CD4-positive, alpha-beta T cell (primary cell): Measurements from ENCODE around the gene LIMK2. TPM values are rescaled to one million over a fixed set of nuclear protein-coding genes. Genes with fewer than 3 reads are reported as not detected.

Experiments
- ATAC-seq: fragments of 200-7000 bp; cut with Tn5 transposase; one replicate; pipeline ENCODE4 v1.10.0; 2022; ENCODE audit warnings: mild to moderate bottlenecking; ENCODE audit not compliant: poor library complexity
- CTCF ChIA-PET: fragments of 350-600 bp; sonication (Branson Sonifier 250); formaldehyde crosslinking; loops from one replicate; lab custom pipeline; 2021; ENCODE audit warnings: antibody characterized with exemption, inconsistent platforms; lab: Charles Lee
- POLR2A ChIA-PET: fragments of 350-600 bp; sonication (Branson Sonifier 250); formaldehyde crosslinking; loops from one replicate; lab custom pipeline; 2021; ENCODE audit warnings: antibody characterized with exemption, inconsistent platforms; lab: Charles Lee
- DNase-seq, 14 experiments: peaks; one replicate each; pipeline ENCODE4 v3.0.0-alpha.2; 2013 to 2020; ENCODE audit warnings: mixed read lengths in 2 of 14
- H3K27ac ChIP-seq, 2 donors: one replicate each; pipeline versions ENCODE4 v1.5.1 to v1.7.0; 2013; ENCODE audit warnings: low read length in 2 of 2, low read depth in 1 of 2, mild to moderate bottlenecking in 1 of 2
- H3K27me3 ChIP-seq, 2 experiments: 1 replicate in 1 of 2; 2 replicates in 1 of 2; pipeline versions ENCODE4 v1.6.1 to v1.7.0; 2013; ENCODE audit warnings: low read length in 2 of 2, control low read depth in 1 of 2, mild to moderate bottlenecking in 1 of 2, moderate library complexity in 1 of 2; ENCODE audit not compliant: insufficient read depth in 2 of 2, control insufficient read depth in 1 of 2
- H3K36me3 ChIP-seq: one replicate; pipeline ENCODE4 v1.6.1; 2013; ENCODE audit warnings: low read length, control low read depth; ENCODE audit not compliant: insufficient read depth
- H3K4me1 ChIP-seq: one replicate; pipeline ENCODE4 v1.6.1; 2013; ENCODE audit warnings: low read length, control low read depth; ENCODE audit not compliant: insufficient read depth
- H3K4me3 ChIP-seq: one replicate; pipeline ENCODE4 v1.5.1; 2013; ENCODE audit warnings: mild to moderate bottlenecking, low read length, moderate library complexity
- H3K9me3 ChIP-seq, 2 experiments: 1 replicate in 1 of 2; 2 replicates in 1 of 2; pipeline versions ENCODE4 v1.6.1 to v1.7.0; 2013; ENCODE audit warnings: low read length in 2 of 2, mild to moderate bottlenecking in 2 of 2, control low read depth in 1 of 2, moderate library complexity in 1 of 2; ENCODE audit not compliant: control insufficient read depth in 1 of 2, insufficient read depth in 1 of 2
- H3K27ac Mint-ChIP-seq: one replicate; pipeline ENCODE4 v1.8.0; 2020; ENCODE audit warnings: mixed read lengths
- H3K27me3 Mint-ChIP-seq: one replicate; pipeline ENCODE4 v1.8.0; 2021; ENCODE audit warnings: mixed read lengths
- H3K36me3 Mint-ChIP-seq: one replicate; pipeline ENCODE4 v1.8.0; 2021; ENCODE audit warnings: low read depth, mixed read lengths
- H3K4me1 Mint-ChIP-seq: one replicate; pipeline ENCODE4 v1.8.0; 2021; ENCODE audit warnings: low read depth, mixed read lengths
- H3K4me3 Mint-ChIP-seq: one replicate; pipeline ENCODE4 v1.8.0; 2020; ENCODE audit warnings: mild to moderate bottlenecking, mixed read lengths
- H3K9me3 Mint-ChIP-seq: one replicate; pipeline ENCODE4 v1.8.0; 2020; ENCODE audit warnings: mixed read lengths
- CTCF ChIP-seq: fragments of 200-600 bp; IDR thresholded peaks from one replicate; pipeline ENCODE4 v1.8.0; 2022; ENCODE audit warnings: antibody characterized with exemption, mild to moderate bottlenecking
- intact Hi-C, 2 experiments: fragments of 100-400 bp; cut with DNase I in 1 of 2; cut with micrococcal nuclease in 1 of 2; formaldehyde crosslinking; loops; one replicate each; pipeline versions ENCODE4 v1.15.1 to v1.9.0; 2023 to 2025; cut with DNase I, micrococcal nuclease
- total RNA-seq, 174 experiments: library from RNA in 2 of 174; stranded (reverse) in 2 of 174; gene quantifications; one replicate each; pipeline ENCODE4 v1.2.3 and lab custom pipeline; 2021 to 2026

The LIMK2 gene
- total RNA-seq, 2 experiments from 2014 or later: 13.1 to 14.6 TPM

- peaks cover 100% of the 10 kb centered on the region for H3K36me3 Mint-ChIP-seq
- Histone ChIP-seq H3K9me3 (no peaks in the 10 kb centered on the region), H3K4me3 (no peak overlapping the region), H3K27ac (peak overlapping the region; percentile 47 to 59), H3K27me3 (no peaks in the 10 kb centered on the region), H3K36me3 (peaks cover 84% of the 10 kb centered on the region), H3K4me1 (peaks cover 100% of the 10 kb centered on the region)
- TF ChIP-seq CTCF: no peak
- CTCF ChIA-PET: interaction anchor here (1.2 to 2.5 kb wide), 2 partner anchors 9 to 10 kb away, joined by 3 to 10 read pairs; partner anchors contain the start of gene PIK3IP1
- peak overlapping the region; percentile 94 for H3K4me3 Mint-ChIP-seq
- peaks cover 98% of the 10 kb centered on the region for H3K4me1 Mint-ChIP-seq
- ATAC-seq (no peak), DNase-seq (no peak)
- H3K27ac Mint-ChIP-seq: peak overlapping the region; percentile 98
- POLR2A ChIA-PET: interaction anchor here (0.9 to 20.9 kb wide), 10 partner anchors 9 to 347 kb away, joined by 3 to 1064 read pairs (median 8); partner anchors contain the start of genes LIMK2, PATZ1 and PIK3IP1
- intact Hi-C loops: no loop called here
- no peaks in the 10 kb centered on the region for H3K9me3 Mint-ChIP-seq
- H3K27me3 Mint-ChIP-seq: no peaks in the 10 kb centered on the region
Measured at GRCh38 chr22:31282748-31283468, 70.8 kb downstream of the LIMK2 start.

DNA sequence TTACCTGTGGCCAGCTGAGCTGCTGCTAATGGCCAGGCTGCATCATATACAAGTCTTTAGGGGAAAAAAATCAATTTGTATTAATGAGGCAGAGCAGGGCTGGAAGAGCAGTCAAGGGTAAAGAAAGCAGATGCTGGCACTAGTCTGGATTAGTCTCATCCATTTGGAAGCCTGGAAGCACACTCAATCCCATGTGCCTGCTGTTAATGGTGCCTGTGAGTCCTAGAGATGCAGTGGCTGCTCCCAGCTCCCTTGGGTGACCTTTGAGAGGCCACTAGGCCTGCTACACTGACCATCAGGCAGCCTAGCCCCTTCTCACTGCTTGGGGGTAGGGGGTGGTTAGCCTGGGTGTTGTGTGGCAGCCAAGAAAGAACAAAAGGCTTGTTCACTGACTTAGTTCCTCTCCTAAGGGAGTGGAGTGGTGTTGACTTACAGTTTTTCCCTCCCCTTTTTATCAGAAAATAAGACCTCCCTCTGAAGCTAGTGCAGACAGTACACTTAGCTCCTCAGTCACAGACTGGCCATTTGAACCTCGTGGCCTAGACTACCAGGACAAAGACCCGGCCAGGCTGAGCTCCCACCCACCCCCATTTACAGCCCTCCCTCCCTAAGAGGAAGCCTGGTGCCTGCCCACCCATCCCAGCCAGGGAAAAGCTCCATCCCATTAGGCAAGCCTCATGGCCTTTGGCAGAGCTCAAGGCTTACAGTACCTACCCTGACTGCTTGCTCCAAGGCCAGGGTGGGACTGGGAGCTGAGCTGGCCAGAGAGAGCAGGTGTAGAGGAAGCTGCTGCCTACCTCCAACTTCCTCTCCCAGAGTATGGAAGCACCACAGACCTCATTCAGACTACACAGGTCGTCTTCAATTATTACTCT is 72.4 kb downstream of the LIMK2 start:
- POLR2A ChIA-PET: interaction anchor here (0.6 to 20.9 kb wide), 10 partner anchors 10 to 958 kb away, joined by 3 to 1064 read pairs (median 4); partner anchors contain the start of gene PIK3IP1
- no peak for TF ChIP-seq CTCF
- intact Hi-C loops: loop anchor here in 1 of 2 experiments (5.0 kb wide), 1 partner anchor 208 kb away; no protein-coding TSS in a partner anchor
- Histone ChIP-seq H3K4me1 (peaks cover 100% of the 10 kb centered on the region), H3K4me3 (peak overlapping the region; percentile 22), H3K27ac (peak overlapping the region; percentile 73 to 83), H3K9me3 (no peaks in the 10 kb centered on the region), H3K36me3 (peaks cover 94% of the 10 kb centered on the region), H3K27me3 (no peaks in the 10 kb centered on the region)
- H3K9me3 Mint-ChIP-seq: no peaks in the 10 kb centered on the region
- ATAC-seq: no peak
- peak overlapping the region; percentile 98 for H3K27ac Mint-ChIP-seq
- DNase-seq: no peak
- no peaks in the 10 kb centered on the region for H3K27me3 Mint-ChIP-seq
- CTCF ChIA-PET: interaction anchor here (2.1 to 2.2 kb wide), 2 partner anchors 12 to 29 kb away, joined by 11 to 15 read pairs; no protein-coding TSS in a partner anchor
- H3K4me1 Mint-ChIP-seq: peaks cover 98% of the 10 kb centered on the region
- peaks cover 100% of the 10 kb centered on the region for H3K36me3 Mint-ChIP-seq
- H3K4me3 Mint-ChIP-seq: peak overlapping the region; percentile 94
